ENCODE results near the gene HDAC4. TPM values are rescaled to one million over a fixed set of nuclear protein-coding genes. Genes with fewer than 3 reads are reported as not detected.

Gene HDAC4
- total RNA-seq, 1 experiment from 2014 or later: 44.4 TPM

- Mint-ChIP-seq H3K4me3 (no peak overlapping the region), H3K36me3 (no peaks in the 10 kb centered on the region), H3K9me3 (no peaks in the 10 kb centered on the region), H3K27ac (no peak overlapping the region), H3K4me1 (peaks cover 83% of the 10 kb centered on the region), H3K27me3 (ENCODE audit: low read depth) (no peaks in the 10 kb centered on the region)
- ChIA-PET CTCF (no interaction called here), POLR2A (no interaction called here)
- DNase-seq (ENCODE audit: low spot score) (no peak), ATAC-seq (no peak)
- TF ChIP-seq NFATC4 (CRISPR knock-in tag; IDR thresholded peaks at IDR 0.05) (no peak), GRHL2 (CRISPR knock-in tag; IDR thresholded peaks at IDR 0.05; ENCODE audit: insufficient replicate concordance, severe bottlenecking) (no peak), PRRX2 (CRISPR knock-in tag; IDR thresholded peaks at IDR 0.05) (no peak), MXD4 (CRISPR knock-in tag; IDR thresholded peaks at IDR 0.05; ENCODE audit: borderline replicate concordance) (no peak), HMGXB4 (CRISPR knock-in tag; IDR thresholded peaks at IDR 0.05) (no peak), MLX (CRISPR knock-in tag; IDR thresholded peaks at IDR 0.05) (no peak), CREB1 (CRISPR knock-in tag; IDR thresholded peaks at IDR 0.05) (no peak), TP53 (CRISPR knock-in tag; IDR thresholded peaks at IDR 0.05) (no peak), E2F1 (CRISPR knock-in tag; IDR thresholded peaks at IDR 0.05) (no peak), SMAD3 (CRISPR knock-in tag; IDR thresholded peaks at IDR 0.05; ENCODE audit: borderline replicate concordance) (no peak), NFE2L1 (CRISPR knock-in tag; IDR thresholded peaks at IDR 0.05) (no peak), ATF6 (CRISPR knock-in tag; IDR thresholded peaks at IDR 0.05) (no peak)
Observed at GRCh38 chr2:239288951-239289511, 111.8 kb downstream of the HDAC4 start.

GRCh38 chr2:239288237-239288636, 112.6 kb downstream of the HDAC4 start:
- DNase-seq (ENCODE audit: low spot score) (no peak), ATAC-seq (no peak)
- ChIA-PET CTCF (no interaction called here), POLR2A (no interaction called here)
- H3K4me1 Mint-ChIP-seq: peaks cover 76% of the 10 kb centered on the region
- H3K36me3 Mint-ChIP-seq: no peaks in the 10 kb centered on the region
- TF ChIP-seq NFE2L1 (CRISPR knock-in tag; IDR thresholded peaks at IDR 0.05): no peak
- TF ChIP-seq ZNF317 (CRISPR knock-in tag; IDR thresholded peaks at IDR 0.05; ENCODE audit: borderline replicate concordance, low read depth): no peak
- H3K4me3 Mint-ChIP-seq: no peak overlapping the region
- H3K9me3 Mint-ChIP-seq: no peaks in the 10 kb centered on the region
- no peaks in the 10 kb centered on the region for H3K27me3 Mint-ChIP-seq (ENCODE audit: low read depth)
- peak overlapping the region; percentile 66; the same call in 1 of the 2 replicates for H3K27ac Mint-ChIP-seq

- Mint-ChIP-seq H3K4me1 (peaks cover 68% of the 10 kb centered on the region), H3K4me3 (no peak overlapping the region), H3K9me3 (no peaks in the 10 kb centered on the region), H3K36me3 (no peaks in the 10 kb centered on the region), H3K27me3 (ENCODE audit: low read depth) (no peaks in the 10 kb centered on the region), H3K27ac (no peak overlapping the region; the same call in 1 of the 2 replicates)
- CTCF ChIA-PET: no interaction called here
- DNase-seq (ENCODE audit: low spot score): no peak
- no peak for ATAC-seq
- POLR2A ChIA-PET: no interaction called here
- TF ChIP-seq NR2C2 (CRISPR knock-in tag; IDR thresholded peaks at IDR 0.05) (no peak), GRHL2 (CRISPR knock-in tag; IDR thresholded peaks at IDR 0.05; ENCODE audit: insufficient replicate concordance, severe bottlenecking) (no peak), MXD4 (CRISPR knock-in tag; IDR thresholded peaks at IDR 0.05; ENCODE audit: borderline replicate concordance) (no peak), AFF4 (CRISPR knock-in tag; IDR thresholded peaks at IDR 0.05; ENCODE audit: borderline replicate concordance) (no peak), PREB (CRISPR knock-in tag; IDR thresholded peaks at IDR 0.05; ENCODE audit: borderline replicate concordance) (no peak), FOXK1 (CRISPR knock-in tag; IDR thresholded peaks at IDR 0.05) (no peak), GTF2I (CRISPR knock-in tag; conservative IDR thresholded peaks at IDR 0.05) (no peak), EMX1 (CRISPR knock-in tag; IDR thresholded peaks at IDR 0.05) (no peak), CREM (CRISPR knock-in tag; IDR thresholded peaks at IDR 0.05) (no peak), RELA (CRISPR knock-in tag; IDR thresholded peaks at IDR 0.05; ENCODE audit: borderline replicate concordance) (no peak)
Observed at GRCh38 chr2:239287461-239287860, 113.4 kb downstream of the HDAC4 start.

Data from WTC11 (cell line).